Prostate gland (tissue), 2 donors: ENCODE measurements around the gene FURIN. TPM values are rescaled to one million over a fixed set of nuclear protein-coding genes. Genes with fewer than 3 reads are reported as not detected.

Source experiments
- DNase-seq: peaks from one replicate; pipeline ENCODE4 v3.0.0-alpha.2; 2019; ENCODE audit warnings: low spot score
- H3K27ac ChIP-seq, 2 donors: fragments of 200-600 bp; sonication (generic); 2 replicates each; pipeline ENCODE4 v1.5.1; 2017 to 2019
- H3K27me3 ChIP-seq: fragments of 200-600 bp; sonication (generic); replicated peaks from 2 replicates; pipeline ENCODE4 v1.5.1; 2019; ENCODE audit not compliant: insufficient read depth
- H3K36me3 ChIP-seq, 2 donors: fragments of 200-600 bp; sonication (generic); 1 replicate in 1 of 2; 2 replicates in 1 of 2; pipeline versions ENCODE4 v1.5.1 to v1.8.1; 2017 to 2019
- H3K4me1 ChIP-seq: fragments of 200-600 bp; sonication (generic); replicated peaks from 2 replicates; pipeline ENCODE4 v1.5.1; 2019
- H3K4me3 ChIP-seq, 2 donors: fragments of 200-600 bp; sonication (generic); 2 replicates each; pipeline ENCODE4 v1.5.1; 2017 to 2019
- H3K9me3 ChIP-seq: fragments of 200-600 bp; sonication (generic); 2 replicates; pipeline ENCODE4 v1.5.1; 2017
- CTCF ChIP-seq, 4 experiments: fragments of 200-600 bp in 2 of 4; fragments of 450-650 bp in 2 of 4; sonication (generic) in 2 of 4; IDR thresholded peaks; 1 replicate in 3 of 4; 2 replicates in 1 of 4; pipeline ENCODE4 v1.5.1; 2016 to 2019; ENCODE audit warnings: antibody characterized with exemption in 4 of 4, mild to moderate bottlenecking in 2 of 4, moderate library complexity in 2 of 4
- POLR2A ChIP-seq: fragments of 450-650 bp; IDR thresholded peaks from one replicate; pipeline ENCODE4 v1.6.1; 2016; ENCODE audit warnings: antibody characterized with exemption, mild to moderate bottlenecking
- POLR2AphosphoS5 ChIP-seq: sonication (generic); formaldehyde crosslinking; IDR thresholded peaks from one replicate; pipeline ENCODE4 v1.6.1; 2017; ENCODE audit warnings: antibody characterized with exemption
- WGBS: methylation state at CpG from one replicate; pipeline ENCODE4 v1.1.5; 2018; 5-methylcytosine and 5-hydroxymethylcytosine counted together
- intact Hi-C: fragments of 100-400 bp; cut with DNase I; formaldehyde crosslinking; loops from one replicate; pipeline ENCODE4 v1.14.2; 2022
- total RNA-seq, 2 donors: library from RNA; depleted of rRNA; stranded (reverse); fragments of >200 nt; gene quantifications; one replicate each; pipeline ENCODE4 v1.1.0, GENCODE V29; 2016

The FURIN gene
- total RNA-seq, 2 donors from 2014 or later = 92.8 to 154 TPM

GRCh38 chr15:90889736-90890456, 21.5 kb downstream of the FURIN start:
- DNase-seq = no peak
- no peak for TF ChIP-seq POLR2A
- no peak for TF ChIP-seq POLR2AphosphoS5
- no peak for TF ChIP-seq CTCF (IDR thresholded peaks at IDR 0.05)
- H3K27me3 ChIP-seq = no peaks in the 10 kb centered on the region
- H3K4me1 ChIP-seq = peaks cover under 1% of the 10 kb centered on the region
- H3K36me3 ChIP-seq = peaks cover 7 to 26% of the 10 kb centered on the region in 2 donors
- 81% methylated on average over 30 of the region's 31 CpGs for WGBS
- no peak overlapping the region for H3K27ac ChIP-seq
- intact Hi-C loops = loop anchor here (10.0 kb wide), 1 partner anchor 575 kb away; no protein-coding TSS in a partner anchor
- H3K4me3 ChIP-seq = no peak overlapping the region
- no peaks in the 10 kb centered on the region for H3K9me3 ChIP-seq

DNA sequence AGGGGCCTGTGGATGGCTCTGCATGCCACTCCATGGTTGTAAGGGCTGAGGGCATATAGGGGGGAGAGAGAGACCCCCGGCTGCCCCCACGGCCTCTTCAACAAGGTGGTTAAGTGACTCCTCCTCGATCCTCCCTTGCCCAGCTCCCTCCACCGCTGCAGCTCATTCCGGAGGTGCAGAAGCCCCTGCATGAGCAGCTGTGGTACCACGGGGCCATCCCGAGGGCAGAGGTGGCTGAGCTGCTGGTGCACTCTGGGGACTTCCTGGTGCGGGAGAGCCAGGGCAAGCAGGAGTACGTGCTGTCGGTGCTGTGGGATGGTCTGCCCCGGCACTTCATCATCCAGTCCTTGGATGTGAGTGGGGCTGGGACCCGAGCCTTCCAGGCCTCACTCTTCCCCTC, 22.5 kb downstream of the FURIN start:
- H3K4me1 ChIP-seq = no peaks in the 10 kb centered on the region
- H3K9me3 ChIP-seq = no peaks in the 10 kb centered on the region
- WGBS = 77% methylated on average over 12 of the region's 12 CpGs
- H3K27ac ChIP-seq = no peak overlapping the region
- intact Hi-C loops = no loop called here
- TF ChIP-seq POLR2A = no peak
- no peak for TF ChIP-seq CTCF (IDR thresholded peaks at IDR 0.05)
- no peak for TF ChIP-seq POLR2AphosphoS5
- DNase-seq = no peak
- H3K27me3 ChIP-seq = no peaks in the 10 kb centered on the region
- peaks cover 7 to 26% of the 10 kb centered on the region in 2 donors for H3K36me3 ChIP-seq
- H3K4me3 ChIP-seq = no peak overlapping the region

- TF ChIP-seq POLR2AphosphoS5 (no peak), POLR2A (no peak), CTCF (IDR thresholded peaks at IDR 0.05) (no peak)
- Histone ChIP-seq H3K36me3 (peaks cover 7 to 26% of the 10 kb centered on the region in 2 donors), H3K4me1 (no peaks in the 10 kb centered on the region), H3K27me3 (no peaks in the 10 kb centered on the region), H3K9me3 (no peaks in the 10 kb centered on the region), H3K4me3 (no peak overlapping the region), H3K27ac (no peak overlapping the region)
- no peak for DNase-seq
- intact Hi-C loops = no loop called here
- WGBS = 88% methylated on average over 8 of the region's 8 CpGs
Observed at GRCh38 chr15:90891346-90891949, 23.1 kb downstream of the FURIN start.

DNA sequence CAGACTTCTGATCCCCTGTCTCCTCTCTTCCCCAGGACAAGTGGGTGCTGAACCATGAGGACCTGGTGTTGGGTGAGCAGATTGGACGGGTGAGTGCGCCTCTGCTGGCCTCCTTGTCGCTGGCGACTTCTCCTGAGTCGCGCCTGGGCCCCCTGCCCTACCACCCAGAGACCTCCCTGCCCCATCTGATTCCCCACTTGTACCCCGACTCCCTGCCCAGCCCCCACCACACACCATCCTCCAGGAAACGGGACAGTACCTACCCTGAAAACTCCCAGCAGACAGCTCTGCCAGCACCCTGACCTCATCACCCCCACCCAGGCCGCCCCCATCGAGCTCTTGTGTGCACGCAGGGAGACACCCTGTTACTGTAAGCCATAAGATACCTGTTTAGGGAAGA, 23.6 kb downstream of the FURIN start:
- intact Hi-C loops = no loop called here
- Histone ChIP-seq H3K27me3 (no peaks in the 10 kb centered on the region), H3K27ac (no peak overlapping the region), H3K4me3 (no peak overlapping the region), H3K9me3 (no peaks in the 10 kb centered on the region), H3K36me3 (peaks cover 7 to 26% of the 10 kb centered on the region in 2 donors), H3K4me1 (no peaks in the 10 kb centered on the region)
- WGBS = 90% methylated on average over 11 of the region's 11 CpGs
- DNase-seq = no peak
- TF ChIP-seq CTCF (IDR thresholded peaks at IDR 0.05) = no peak
- TF ChIP-seq POLR2A = no peak
- TF ChIP-seq POLR2AphosphoS5 = no peak
